ENCODE measurements around the gene CEP55.

DNA sequence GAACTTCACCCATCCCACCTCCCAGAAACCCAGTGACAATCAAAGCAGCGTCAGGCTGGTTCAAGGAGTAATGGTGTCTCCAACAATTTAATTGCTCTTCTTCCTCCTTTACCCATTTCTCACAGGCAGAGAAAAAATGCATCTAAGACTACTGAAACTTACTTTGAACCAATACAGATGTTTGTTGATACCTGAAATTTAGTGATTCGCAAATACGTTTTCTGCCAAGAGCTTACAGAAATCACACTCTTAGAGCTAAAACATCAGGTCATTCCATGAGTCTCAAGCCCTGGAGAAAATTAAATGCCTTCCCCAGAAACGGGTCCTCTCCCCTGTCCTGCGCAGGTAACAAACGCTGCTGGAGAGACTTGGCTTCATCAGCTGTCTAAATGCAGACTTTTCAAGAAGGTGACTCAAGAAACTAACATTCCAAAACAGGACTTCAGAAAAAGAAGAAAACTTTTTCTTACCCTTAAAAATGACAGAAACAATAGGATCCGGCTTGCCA lies 14.7 kb upstream of the CEP55 start:
- TF ChIP-seq GATA2 (IDR thresholded peaks at IDR 0.05; ENCODE audit: low read depth, low read length) = no peak
- TF ChIP-seq GATA3 (IDR thresholded peaks at IDR 0.05; ENCODE audit: low read depth, low read length) = no peak

Data from SH-SY5Y (cell line).